Mononuclear cell (primary cell): ENCODE data around the gene LGALS13. TPM values are rescaled to one million over a fixed set of nuclear protein-coding genes. Genes with fewer than 3 reads are reported as not detected.

Experiments
- H3K27me3 ChIP-seq: 2 replicates; pipeline ENCODE4 v1.6.0; 2011; ENCODE audit warnings: low read length, control low read depth; ENCODE audit not compliant: insufficient read depth
- H3K4me1 ChIP-seq: 2 replicates; pipeline ENCODE4 v1.5.1; 2011; ENCODE audit warnings: mild to moderate bottlenecking, low read length, control low read depth; ENCODE audit not compliant: insufficient read depth
- H3K4me3 ChIP-seq: 2 replicates; pipeline ENCODE4 v1.5.1; 2011; ENCODE audit warnings: mild to moderate bottlenecking, low read length, moderate library complexity
- H3K9me3 ChIP-seq: 2 replicates; pipeline ENCODE4 v1.5.1; 2011; ENCODE audit warnings: low read depth, mild to moderate bottlenecking, control low read depth, low read length
- total RNA-seq: library from RNA; depleted of rRNA; stranded (reverse); fragments of >200 nt; gene quantifications from one replicate; pipeline ENCODE4 v1.2.3, GENCODE V29; 2012

The LGALS13 gene
- total RNA-seq, 1 donor: not detected

DNA sequence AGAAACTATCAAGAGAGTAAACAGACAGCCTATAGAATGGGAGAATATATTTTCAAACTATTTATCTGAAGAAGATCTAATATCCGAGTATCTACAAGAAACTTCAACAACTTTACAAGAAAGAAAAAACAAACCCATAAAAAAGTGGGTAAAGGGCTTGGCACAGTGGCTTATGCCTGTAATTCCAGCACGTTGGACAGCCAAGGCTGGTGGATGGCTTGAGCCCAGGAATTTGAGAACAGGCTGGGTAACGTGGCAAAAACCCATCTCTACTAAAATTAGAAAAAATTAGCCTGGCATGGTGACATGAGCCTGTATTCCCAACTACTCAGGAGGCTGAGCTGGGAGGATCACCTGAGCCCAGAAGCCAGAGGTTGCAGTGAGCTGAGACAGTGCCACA, 45.6 kb downstream of the LGALS13 start:
- Histone ChIP-seq H3K9me3 (no peaks in the 10 kb centered on the region), H3K4me3 (no peak overlapping the region), H3K4me1 (no peaks in the 10 kb centered on the region), H3K27me3 (peaks cover 3% of the 10 kb centered on the region)

- H3K4me3 ChIP-seq: no peak within 1 kb of the TSS
- peaks cover 4% of the 10 kb centered on the region for H3K27me3 ChIP-seq
These were observed 53.3 kb downstream of the LGALS13 start, which contains the start of gene LGALS16 for GRCh38 chr19:39655613-39656012. TSS of gene LGALS16 (plus strand) at chr19:39655913. CDS start at chr19:39655962, 49 bp downstream.

More at GRCh38 chr19:39655613-39656012, 53.3 kb downstream of the LGALS13 start, which contains the start of gene LGALS16:
- H3K9me3 ChIP-seq: no peaks in the 10 kb centered on the region
- H3K4me1 ChIP-seq: no peaks in the 10 kb centered on the region

Other genes with a start within 250 kb of the LGALS13 start
- 26.1 TPM for gene PAF1, start 211.4 kb upstream of the LGALS13 start, total RNA-seq
- 21.9 TPM for gene MED29, start 211.1 kb upstream of the LGALS13 start, total RNA-seq
- 676 TPM for gene ZFP36, start 195.7 kb upstream of the LGALS13 start, total RNA-seq
- 21.5 TPM for gene PLEKHG2, start 189.9 kb upstream of the LGALS13 start, total RNA-seq
- 71.4 TPM for gene RPS16, start 166.6 kb upstream of the LGALS13 start, total RNA-seq
- gene SUPT5H, start 156.9 kb upstream of the LGALS13 start, total RNA-seq: 124 TPM
- 17.1 TPM for gene TIMM50, start 121.7 kb upstream of the LGALS13 start, total RNA-seq
- gene DLL3, start 103.6 kb upstream of the LGALS13 start, total RNA-seq: not detected
- gene SELENOV, start 87.4 kb upstream of the LGALS13 start, total RNA-seq: not detected
- 6.0 TPM for gene EID2B, start 69.7 kb upstream of the LGALS13 start, total RNA-seq
- 14.4 TPM for gene EID2, start 62.4 kb upstream of the LGALS13 start, total RNA-seq
- not detected for gene LGALS16, start 53.4 kb downstream of the LGALS13 start, total RNA-seq
- gene LGALS14, start 102.0 kb downstream of the LGALS13 start, total RNA-seq: 0.31 TPM
- gene CLC, start 135.5 kb downstream of the LGALS13 start, total RNA-seq: 0.73 TPM
- gene LEUTX, start 176.3 kb downstream of the LGALS13 start, total RNA-seq: not detected
- 6.5 TPM for gene DYRK1B, start 231.6 kb downstream of the LGALS13 start, total RNA-seq
- gene FBL, start 243.9 kb downstream of the LGALS13 start, total RNA-seq: 195 TPM